ENCODE measurements around the gene RAC2.

Gene RAC2

DNA sequence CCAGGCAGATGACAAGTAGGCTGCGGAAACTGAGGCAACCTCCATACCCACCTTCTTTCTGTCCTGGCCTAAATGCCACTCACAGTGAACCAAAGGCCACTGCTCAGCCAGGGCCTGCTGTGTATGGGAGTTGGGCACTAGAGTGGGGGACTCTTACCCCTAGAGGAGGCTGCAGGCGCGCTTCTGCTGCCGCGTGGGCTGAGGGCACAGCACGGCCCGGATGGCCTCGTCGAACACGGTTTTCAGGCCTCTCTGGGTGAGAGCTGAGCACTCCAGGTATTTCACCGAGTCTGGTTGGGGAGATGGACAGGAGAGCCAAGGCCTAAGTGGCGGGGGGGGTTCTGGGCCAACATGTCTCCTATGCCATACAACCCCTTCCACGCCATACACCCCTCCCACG, 17.6 kb downstream of the RAC2 start:
- TF ChIP-seq, protein P1, sequence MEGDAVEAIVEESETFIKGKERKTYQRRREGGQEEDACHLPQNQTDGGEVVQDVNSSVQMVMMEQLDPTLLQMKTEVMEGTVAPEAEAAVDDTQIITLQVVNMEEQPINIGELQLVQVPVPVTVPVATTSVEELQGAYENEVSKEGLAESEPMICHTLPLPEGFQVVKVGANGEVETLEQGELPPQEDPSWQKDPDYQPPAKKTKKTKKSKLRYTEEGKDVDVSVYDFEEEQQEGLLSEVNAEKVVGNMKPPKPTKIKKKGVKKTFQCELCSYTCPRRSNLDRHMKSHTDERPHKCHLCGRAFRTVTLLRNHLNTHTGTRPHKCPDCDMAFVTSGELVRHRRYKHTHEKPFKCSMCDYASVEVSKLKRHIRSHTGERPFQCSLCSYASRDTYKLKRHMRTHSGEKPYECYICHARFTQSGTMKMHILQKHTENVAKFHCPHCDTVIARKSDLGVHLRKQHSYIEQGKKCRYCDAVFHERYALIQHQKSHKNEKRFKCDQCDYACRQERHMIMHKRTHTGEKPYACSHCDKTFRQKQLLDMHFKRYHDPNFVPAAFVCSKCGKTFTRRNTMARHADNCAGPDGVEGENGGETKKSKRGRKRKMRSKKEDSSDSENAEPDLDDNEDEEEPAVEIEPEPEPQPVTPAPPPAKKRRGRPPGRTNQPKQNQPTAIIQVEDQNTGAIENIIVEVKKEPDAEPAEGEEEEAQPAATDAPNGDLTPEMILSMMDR (IDR thresholded peaks at IDR 0.05): no peak

DNA sequence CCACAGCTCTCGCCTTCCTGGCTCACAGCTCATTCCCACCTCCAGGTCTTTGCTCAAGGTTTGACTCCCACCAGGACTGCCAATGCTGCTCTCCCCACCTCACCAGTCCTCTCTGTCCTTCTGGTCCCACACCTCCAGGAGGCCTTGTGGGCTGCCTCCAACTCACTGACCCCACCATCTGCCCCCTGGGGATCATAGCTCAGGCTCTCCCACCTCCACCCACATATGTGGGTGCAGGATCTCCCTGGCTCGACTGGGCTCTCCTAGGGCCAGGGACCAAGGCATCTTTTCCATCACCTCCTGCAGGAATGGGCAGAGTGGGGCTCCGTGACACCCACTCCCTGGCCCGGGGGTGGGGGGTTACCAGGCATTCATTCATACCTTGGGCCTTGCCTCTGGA, 18.0 kb downstream of the RAC2 start:
- TF ChIP-seq, protein P1 (IDR thresholded peaks at IDR 0.05): no peak

DNA sequence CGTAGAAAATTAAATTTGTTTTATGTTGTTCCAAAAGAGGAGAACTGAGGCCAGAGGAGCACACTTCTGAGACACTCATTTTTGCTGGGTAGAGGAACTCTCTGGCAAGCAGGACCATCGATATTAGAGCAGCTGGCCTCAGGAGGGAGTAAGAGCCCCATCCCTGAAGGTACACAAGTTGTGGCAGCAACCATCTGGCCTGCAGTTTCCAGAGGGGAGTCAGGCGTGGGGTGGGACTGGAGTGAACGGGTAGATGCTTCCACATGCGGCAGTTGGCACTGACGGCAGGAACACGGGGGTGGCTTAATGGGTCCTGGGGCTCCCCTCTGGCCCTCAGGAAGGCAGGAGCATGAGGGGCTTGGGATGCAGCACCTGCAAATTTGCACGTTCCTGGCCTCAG, 18.6 kb downstream of the RAC2 start:
- TF ChIP-seq, protein P1 (IDR thresholded peaks at IDR 0.05): no peak

DNA sequence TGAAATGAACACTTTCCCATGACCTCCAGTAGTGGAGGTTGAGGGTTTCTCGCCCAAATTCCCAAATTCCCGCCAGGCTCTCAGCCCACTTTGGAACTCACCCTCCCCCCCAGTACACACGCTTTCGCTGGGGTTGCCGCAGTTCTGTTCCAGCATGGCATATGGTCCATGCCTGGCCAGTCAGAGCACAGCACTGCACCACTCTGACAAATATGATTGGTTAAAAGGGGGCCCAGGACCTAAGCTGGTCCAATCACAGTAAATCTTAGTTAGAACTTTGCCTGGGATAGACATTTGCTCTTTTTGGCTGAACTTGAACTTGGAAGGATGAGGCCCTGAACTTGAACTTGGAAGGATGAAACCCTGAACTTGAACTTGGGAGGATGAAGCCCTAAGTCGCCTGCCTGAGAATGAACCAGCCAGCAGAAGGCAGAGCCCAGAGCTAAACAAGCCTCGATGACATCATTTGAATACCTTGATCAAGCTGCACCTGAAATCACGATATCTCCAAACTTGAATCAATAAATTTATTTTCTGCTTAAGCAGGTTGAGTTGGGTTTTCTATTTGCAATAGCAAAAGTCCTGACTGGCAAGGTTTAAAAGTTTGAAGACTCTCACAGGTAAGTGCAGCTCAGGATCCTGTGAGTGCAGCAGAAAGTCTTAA, 19.2 kb downstream of the RAC2 start:
- TF ChIP-seq, protein P1 (IDR thresholded peaks at IDR 0.05): no peak

DNA sequence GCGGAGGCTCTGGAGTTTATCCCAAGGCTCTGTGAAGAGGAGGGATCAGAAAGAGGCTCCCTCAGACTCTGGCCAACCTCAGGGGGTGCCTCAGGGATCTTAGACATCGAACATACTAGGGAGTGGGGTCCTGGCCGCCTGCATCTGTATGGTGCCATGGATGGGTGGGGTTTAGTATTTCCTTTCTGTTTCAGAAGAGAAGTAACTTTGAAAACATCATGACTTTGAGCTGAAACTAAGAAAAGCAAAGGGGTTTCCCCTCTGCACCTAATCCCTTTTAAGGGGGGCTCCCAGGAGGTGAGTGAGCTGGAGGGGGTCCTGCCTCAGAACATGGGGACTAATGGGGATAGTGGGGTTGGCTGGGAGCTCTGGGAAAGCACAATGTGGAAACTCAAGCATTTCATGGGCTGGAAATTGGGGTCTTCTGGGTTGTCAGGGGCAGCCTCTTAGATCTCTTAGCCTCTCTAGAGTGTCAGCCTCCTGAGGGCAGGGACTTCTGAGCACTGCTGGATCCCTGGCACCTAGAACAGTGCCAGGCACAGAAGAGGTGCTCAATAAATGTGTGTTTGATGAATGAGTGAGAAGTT, 20.0 kb downstream of the RAC2 start:
- TF ChIP-seq, protein P1 (IDR thresholded peaks at IDR 0.05): no peak

DNA sequence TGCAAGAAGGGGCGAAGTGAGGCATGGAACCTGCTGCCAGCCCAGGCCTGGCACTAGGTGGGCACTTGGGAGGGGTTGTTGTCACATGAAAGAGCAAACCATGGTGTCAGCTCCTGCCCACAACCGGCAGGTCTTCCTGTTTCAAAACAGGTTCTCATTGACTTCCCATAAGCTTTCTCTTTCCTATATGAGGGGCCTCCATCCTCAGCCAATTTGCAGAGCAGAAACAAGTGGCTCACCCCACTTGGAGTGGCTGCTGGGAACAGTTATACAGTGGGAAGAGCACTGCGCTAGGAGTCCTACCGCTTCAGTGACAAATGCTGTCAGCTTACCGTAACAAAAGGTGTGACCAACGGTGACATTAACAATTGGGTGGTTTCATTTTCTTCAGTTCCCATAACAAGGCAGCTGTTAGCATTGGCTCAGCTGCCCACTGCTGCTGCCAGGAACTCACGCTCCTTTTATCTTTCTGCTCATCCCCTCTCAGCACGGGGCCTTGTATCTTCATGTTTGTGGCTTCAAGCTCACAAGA, 21.6 kb downstream of the RAC2 start:
- TF ChIP-seq, protein P1 (IDR thresholded peaks at IDR 0.05): no peak

DNA sequence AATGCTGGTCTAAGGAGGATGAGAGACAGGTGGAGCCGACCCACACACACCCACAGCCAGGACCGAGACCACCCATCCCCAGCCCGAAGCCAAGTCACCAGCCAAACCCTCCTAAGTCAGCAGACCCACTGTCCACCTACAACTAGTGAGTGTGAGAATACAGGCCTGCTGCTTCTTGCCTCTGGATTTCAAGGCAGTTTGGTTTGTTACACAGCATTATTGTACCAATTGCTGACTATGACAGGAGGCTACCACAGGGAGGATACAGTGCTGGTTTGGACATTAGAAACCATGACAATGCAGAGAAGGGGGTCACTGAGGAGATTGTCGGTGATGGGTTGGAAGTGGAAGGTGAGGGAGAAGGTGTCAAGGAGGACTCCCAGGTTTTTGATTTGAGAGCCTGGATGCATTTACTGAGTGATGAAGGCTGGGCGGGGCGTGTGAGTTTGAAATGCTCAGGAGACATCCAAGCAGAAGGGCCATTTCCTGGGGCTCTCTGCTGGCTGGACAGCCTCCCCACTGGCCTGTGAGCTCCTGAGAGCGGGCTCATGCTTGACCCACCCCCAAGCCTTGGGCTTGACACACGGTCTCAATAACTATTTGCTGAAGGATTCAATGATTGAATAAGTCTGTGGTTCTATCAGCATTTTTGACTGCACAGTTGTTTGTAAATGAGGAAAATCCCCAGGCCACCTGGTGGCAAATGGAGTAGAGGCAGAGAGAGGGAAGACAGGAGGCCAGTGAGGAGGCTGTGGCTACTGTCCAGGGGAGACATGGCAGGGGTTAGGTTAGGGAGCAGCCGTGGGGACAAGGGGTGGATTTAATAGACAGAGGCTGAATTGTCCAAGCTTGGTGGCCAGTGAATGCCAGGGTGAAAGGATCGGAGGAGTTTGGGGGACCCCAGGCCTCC, 22.4 kb downstream of the RAC2 start:
- TF ChIP-seq, protein P1 (IDR thresholded peaks at IDR 0.05): no peak
